ENCODE data around the gene C12orf42.

Gene C12orf42

DNA sequence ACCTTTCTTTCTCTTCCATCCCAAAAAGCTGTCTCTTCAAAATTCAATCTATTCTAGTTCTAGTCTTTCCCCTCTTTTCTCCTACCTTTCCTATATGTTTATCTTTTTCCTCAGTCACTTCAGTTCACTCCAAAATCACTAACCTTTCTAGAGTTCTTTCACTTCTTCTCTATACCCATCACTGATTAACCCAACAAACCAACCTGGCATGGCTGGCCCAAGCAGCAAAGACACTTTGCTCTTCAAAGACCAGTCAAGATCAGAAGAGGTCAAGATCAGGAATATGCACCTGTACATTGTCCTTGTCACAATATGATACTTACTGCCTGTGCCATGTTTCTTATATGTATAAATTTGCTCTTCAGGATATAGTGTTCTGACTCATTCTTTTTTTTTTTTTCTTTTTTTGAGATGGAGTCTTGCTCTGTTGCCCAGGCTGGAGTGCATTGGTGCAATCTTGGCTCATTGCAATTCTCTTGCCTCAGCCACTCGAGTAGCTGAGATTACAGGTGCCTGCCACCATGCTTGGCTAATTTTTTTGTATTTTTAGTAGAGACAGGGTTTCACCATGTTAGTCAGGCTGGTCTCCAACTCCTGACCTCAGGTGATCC lies 112.9 kb downstream of the C12orf42 start:
- Histone ChIP-seq H3K4me3 (ENCODE audit: low read depth in 1 of 2, low read length in 2 of 2) (no peak overlapping the region), H2AFZ (ENCODE audit: low read depth, low read length) (no peak overlapping the region), H3K36me3 (ENCODE audit: insufficient read depth, low read length) (no peaks in the 10 kb centered on the region), H3K27ac (ENCODE audit: low read length) (no peak overlapping the region), H4K20me1 (ENCODE audit: insufficient read depth, low read length) (no peaks in the 10 kb centered on the region), H3K9me3 (ENCODE audit: insufficient read depth, low read length, severe bottlenecking) (no peaks in the 10 kb centered on the region), H3K9ac (ENCODE audit: low read depth, low read length) (no peak overlapping the region), H3K27me3 (ENCODE audit: insufficient read depth, low read length, poor library complexity) (no peaks in the 10 kb centered on the region), H3K4me1 (ENCODE audit: insufficient read depth, low read length) (no peaks in the 10 kb centered on the region), H3K79me2 (ENCODE audit: insufficient read depth, low read length) (no peaks in the 10 kb centered on the region), H3K4me2 (ENCODE audit: insufficient read depth, low read length) (no peak overlapping the region)
- ATAC-seq (ENCODE audit: insufficient read depth, low read depth) (no peak), DNase-seq (no peak)
- no peak for TF ChIP-seq EZH2 (IDR thresholded peaks at IDR 0.05; ENCODE audit: borderline replicate concordance, low read depth, low read length, severe bottlenecking)
- TF ChIP-seq, protein P1, sequence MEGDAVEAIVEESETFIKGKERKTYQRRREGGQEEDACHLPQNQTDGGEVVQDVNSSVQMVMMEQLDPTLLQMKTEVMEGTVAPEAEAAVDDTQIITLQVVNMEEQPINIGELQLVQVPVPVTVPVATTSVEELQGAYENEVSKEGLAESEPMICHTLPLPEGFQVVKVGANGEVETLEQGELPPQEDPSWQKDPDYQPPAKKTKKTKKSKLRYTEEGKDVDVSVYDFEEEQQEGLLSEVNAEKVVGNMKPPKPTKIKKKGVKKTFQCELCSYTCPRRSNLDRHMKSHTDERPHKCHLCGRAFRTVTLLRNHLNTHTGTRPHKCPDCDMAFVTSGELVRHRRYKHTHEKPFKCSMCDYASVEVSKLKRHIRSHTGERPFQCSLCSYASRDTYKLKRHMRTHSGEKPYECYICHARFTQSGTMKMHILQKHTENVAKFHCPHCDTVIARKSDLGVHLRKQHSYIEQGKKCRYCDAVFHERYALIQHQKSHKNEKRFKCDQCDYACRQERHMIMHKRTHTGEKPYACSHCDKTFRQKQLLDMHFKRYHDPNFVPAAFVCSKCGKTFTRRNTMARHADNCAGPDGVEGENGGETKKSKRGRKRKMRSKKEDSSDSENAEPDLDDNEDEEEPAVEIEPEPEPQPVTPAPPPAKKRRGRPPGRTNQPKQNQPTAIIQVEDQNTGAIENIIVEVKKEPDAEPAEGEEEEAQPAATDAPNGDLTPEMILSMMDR (IDR thresholded peaks at IDR 0.05; ENCODE audit: borderline replicate concordance, extremely low read depth, low read length, poor library complexity, severe bottlenecking): no peak

DNA sequence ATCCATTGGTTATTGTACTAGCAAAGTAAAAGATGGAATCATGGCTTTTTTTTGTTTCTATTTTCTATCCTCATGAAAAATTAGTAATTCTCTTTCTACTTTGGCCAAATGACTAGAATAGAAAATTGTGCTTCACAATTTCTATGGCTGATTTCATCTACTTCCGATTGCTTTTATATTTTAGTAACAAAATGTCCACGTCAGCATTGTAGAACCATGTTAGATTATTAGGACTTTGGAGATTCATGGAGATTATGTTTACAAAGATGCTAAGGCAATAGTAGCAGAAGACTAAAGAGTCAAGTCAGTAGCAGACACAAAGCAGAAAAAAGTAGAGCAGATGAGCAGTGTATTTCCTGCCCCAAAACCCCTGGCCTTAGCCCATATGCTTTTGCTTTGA lies 113.6 kb downstream of the C12orf42 start:
- no peaks in the 10 kb centered on the region for H4K20me1 ChIP-seq (ENCODE audit: insufficient read depth, low read length)
- H2AFZ ChIP-seq (ENCODE audit: low read depth, low read length): no peak overlapping the region
- H3K79me2 ChIP-seq (ENCODE audit: insufficient read depth, low read length): no peaks in the 10 kb centered on the region
- H3K4me2 ChIP-seq (ENCODE audit: insufficient read depth, low read length): no peak overlapping the region
- H3K9me3 ChIP-seq (ENCODE audit: insufficient read depth, low read length, severe bottlenecking): no peaks in the 10 kb centered on the region
- DNase-seq: no peak
- no peak overlapping the region for H3K9ac ChIP-seq (ENCODE audit: low read depth, low read length)
- ATAC-seq (ENCODE audit: insufficient read depth, low read depth): no peak
- H3K27me3 ChIP-seq (ENCODE audit: insufficient read depth, low read length, poor library complexity): no peaks in the 10 kb centered on the region
- no peak overlapping the region for H3K4me3 ChIP-seq (ENCODE audit: low read depth in 1 of 2, low read length in 2 of 2)
- no peak overlapping the region for H3K27ac ChIP-seq (ENCODE audit: low read length)
- H3K4me1 ChIP-seq (ENCODE audit: insufficient read depth, low read length): no peaks in the 10 kb centered on the region
- TF ChIP-seq, protein P1 (IDR thresholded peaks at IDR 0.05; ENCODE audit: borderline replicate concordance, extremely low read depth, low read length, poor library complexity, severe bottlenecking): no peak
- TF ChIP-seq EZH2 (IDR thresholded peaks at IDR 0.05; ENCODE audit: borderline replicate concordance, low read depth, low read length, severe bottlenecking): no peak
- H3K36me3 ChIP-seq (ENCODE audit: insufficient read depth, low read length): no peaks in the 10 kb centered on the region

DNA sequence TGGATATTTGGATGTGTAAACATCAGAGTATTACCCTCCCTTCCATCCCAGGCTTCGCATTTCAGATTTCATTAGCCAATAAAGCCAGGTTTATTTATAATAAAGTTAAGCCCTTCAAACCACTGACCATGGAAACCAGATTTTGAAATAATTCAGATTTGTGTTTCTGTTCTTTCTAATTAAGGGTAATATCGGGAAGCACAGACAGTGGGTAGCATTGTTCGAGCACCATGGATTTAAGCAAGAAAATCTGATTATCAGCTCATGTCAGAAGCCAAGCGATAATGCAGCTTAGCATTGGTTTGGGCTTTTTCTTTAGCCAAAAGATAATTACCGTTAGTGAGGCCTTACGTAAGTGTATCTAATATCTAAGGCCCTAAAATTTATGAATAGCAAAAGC lies 116.1 kb downstream of the C12orf42 start:
- DNase-seq (no peak), ATAC-seq (ENCODE audit: insufficient read depth, low read depth) (no peak)
- Histone ChIP-seq H3K27me3 (ENCODE audit: insufficient read depth, low read length, poor library complexity) (no peaks in the 10 kb centered on the region), H3K4me3 (ENCODE audit: low read depth in 1 of 2, low read length in 2 of 2) (no peak overlapping the region), H2AFZ (ENCODE audit: low read depth, low read length) (no peak overlapping the region), H3K9me3 (ENCODE audit: insufficient read depth, low read length, severe bottlenecking) (no peaks in the 10 kb centered on the region), H3K9ac (ENCODE audit: low read depth, low read length) (no peak overlapping the region), H3K79me2 (ENCODE audit: insufficient read depth, low read length) (no peaks in the 10 kb centered on the region), H3K4me2 (ENCODE audit: insufficient read depth, low read length) (no peak overlapping the region), H4K20me1 (ENCODE audit: insufficient read depth, low read length) (no peaks in the 10 kb centered on the region), H3K27ac (ENCODE audit: low read length) (no peak overlapping the region), H3K4me1 (ENCODE audit: insufficient read depth, low read length) (no peaks in the 10 kb centered on the region), H3K36me3 (ENCODE audit: insufficient read depth, low read length) (no peaks in the 10 kb centered on the region)
- TF ChIP-seq EZH2 (IDR thresholded peaks at IDR 0.05; ENCODE audit: borderline replicate concordance, low read depth, low read length, severe bottlenecking): no peak
- TF ChIP-seq, protein P1 (IDR thresholded peaks at IDR 0.05; ENCODE audit: borderline replicate concordance, extremely low read depth, low read length, poor library complexity, severe bottlenecking): no peak
